Motor neuron (in vitro differentiated cells): ENCODE data around the gene GHRHR. TPM values are rescaled to one million over a fixed set of nuclear protein-coding genes. Genes with fewer than 3 reads are reported as not detected.

Source experiments
- ATAC-seq, 8 experiments: fragments of 200-7000 bp; cut with Tn5 transposase; replicated peaks in 6 of 8; 2 replicates each; pipeline ENCODE4 v1.8.0; 2021; ENCODE audit warnings: mild to moderate bottlenecking in 8 of 8, moderate library complexity in 8 of 8
- H3K27ac ChIP-seq, 2 donors: fragments of 250-450 bp; sonication (Bioruptor Pico); 2 replicates each; pipeline ENCODE4 v1.9.0; 2021; ENCODE audit warnings: antibody characterized with exemption in 2 of 2, mild to moderate bottlenecking in 2 of 2, moderate library complexity in 1 of 2
- H3K4me1 ChIP-seq, 2 donors: fragments of 250-450 bp; sonication (Bioruptor Pico); replicated peaks in 1 of 2; 2 replicates each; pipeline ENCODE4 v1.6.1; 2021; ENCODE audit warnings: antibody characterized with exemption in 2 of 2, mild to moderate bottlenecking in 2 of 2, moderate library complexity in 1 of 2
- H3K4me3 ChIP-seq, 5 donors: fragments of 250-450 bp; sonication (Bioruptor Pico); 2 replicates each; pipeline ENCODE4 v1.9.0; 2021; ENCODE audit warnings: antibody characterized with exemption in 5 of 5, mild to moderate bottlenecking in 5 of 5, moderate library complexity in 4 of 5
- WGBS, 10 experiments: fragments of 450-650 bp; shearing (Covaris generic); methylation state at CpG; one replicate each; pipeline ENCODE4 v1.0.0; 2022; 5-methylcytosine and 5-hydroxymethylcytosine counted together
- in situ Hi-C, 9 experiments: fragments of 400-800 bp; cut with MboI; loops; one replicate each; pipeline ENCODE4 v1.15.0; 2021; ENCODE audit warnings: low sequenced_read_pairs in 9 of 9, low pct_unique_long_range_greater_than_20kb in 2 of 9; ENCODE audit not compliant: unreplicated experiment in 9 of 9
- total RNA-seq, 8 experiments: library from RNA; unstranded; fragments of 300-600 nt; gene quantifications; 2 replicates each; pipeline versions ENCODE4 v1.2.3 to v1.2.4, GENCODE V29; 2022

Gene GHRHR
- total RNA-seq, 8 experiments from 2014 or later: 0.56 to 4.9 (median 1.6) TPM; not detected in 3

DNA sequence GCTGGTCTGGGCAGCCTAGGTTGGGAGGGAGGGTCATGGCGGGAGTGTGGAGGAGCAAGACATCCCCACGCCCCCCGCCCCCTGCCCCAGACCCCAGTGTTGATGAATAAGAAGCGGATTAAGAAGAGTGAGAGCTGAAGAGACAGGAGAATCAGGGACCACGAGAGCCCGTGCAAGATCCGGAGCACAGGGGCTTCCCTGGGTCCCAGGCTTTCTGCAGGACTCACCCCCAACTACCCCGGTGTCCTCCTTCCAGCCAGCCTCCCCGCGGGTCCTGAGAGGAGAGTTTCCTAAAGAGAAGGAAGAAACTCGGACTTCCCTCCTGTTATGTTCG is 20.1 kb downstream of the GHRHR start:
- Histone ChIP-seq H3K27ac (no peak overlapping the region), H3K4me3 (peak overlapping the region in 2 of 5 donors; percentile 14 to 15), H3K4me1 (peaks cover 31 to 41% of the 10 kb centered on the region in 2 donors)
- WGBS, 10 experiments: 0 to 64% (median 33%) methylated on average over 1 to 7 of the region's 12 CpGs; no CpG with 5 or more reads in 5 of the 10 experiments
- peak in 4 of 8 experiments; percentile 1 to 7 (median 2) for ATAC-seq
- in situ Hi-C loops: loop anchor here (5.0 to 25.0 kb wide), 6 partner anchors 128 to 653 kb away; no protein-coding TSS in a partner anchor

GRCh38 chr7:30984359-30985107 is 20.8 kb downstream of the GHRHR start:
- H3K27ac ChIP-seq: no peak overlapping the region
- WGBS, 10 experiments: 33 to 83% (median 67%) methylated on average over 1 to 10 of the region's 13 CpGs; no CpG with 5 or more reads in 3 of the 10 experiments
- H3K4me3 ChIP-seq: no peak overlapping the region
- peaks cover 37 to 48% of the 10 kb centered on the region in 2 donors for H3K4me1 ChIP-seq
- in situ Hi-C loops: loop anchor here (5.0 to 25.0 kb wide), 6 partner anchors 128 to 653 kb away; no protein-coding TSS in a partner anchor
- peak in 7 of 8 experiments; percentile 4 to 83 (median 23) for ATAC-seq

- ATAC-seq: no peak
- in situ Hi-C loops: loop anchor here in 7 of 9 experiments (10.0 to 25.0 kb wide), 5 partner anchors 127 to 652 kb away; no protein-coding TSS in a partner anchor
- H3K4me1 ChIP-seq: peaks cover 38 to 52% of the 10 kb centered on the region in 2 donors
- no peak overlapping the region for H3K4me3 ChIP-seq
- H3K27ac ChIP-seq: no peak overlapping the region
- WGBS, 10 experiments: 60 to 97% (median 89%) methylated on average over 1 to 7 of the region's 7 CpGs; no CpG with 5 or more reads in 2 of the 10 experiments
These were observed 22.0 kb downstream of the GHRHR start for GRCh38 chr7:30985756-30986155.

DNA sequence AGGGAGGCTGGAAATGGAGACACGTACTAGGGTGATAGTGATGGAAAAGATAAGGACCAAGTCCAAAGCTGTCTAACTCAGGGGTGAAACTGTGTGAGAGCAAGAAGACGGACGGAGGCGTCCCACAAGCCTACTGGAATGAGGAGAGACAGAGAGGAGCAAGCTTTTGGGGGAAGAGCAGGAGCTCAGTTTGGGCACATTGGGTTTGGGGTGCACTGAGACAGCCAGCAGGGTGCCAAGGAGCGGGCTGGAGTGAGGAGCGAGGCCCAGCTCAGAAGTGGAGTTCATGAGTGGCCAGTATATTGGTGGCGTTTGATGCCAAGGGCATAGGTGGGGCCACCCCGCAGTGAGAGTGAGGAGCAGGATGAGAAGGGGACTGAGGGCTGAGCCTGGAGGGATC is 22.6 kb downstream of the GHRHR start:
- H3K27ac ChIP-seq: no peak overlapping the region
- peaks cover 38 to 52% of the 10 kb centered on the region in 2 donors for H3K4me1 ChIP-seq
- in situ Hi-C loops: loop anchor here in 7 of 9 experiments (10.0 to 25.0 kb wide), 5 partner anchors 126 to 651 kb away; no protein-coding TSS in a partner anchor
- ATAC-seq: no peak
- WGBS, 10 experiments: 75 to 100% (median 90%) methylated on average over 1 to 7 of the region's 8 CpGs; no CpG with 5 or more reads in 2 of the 10 experiments
- no peak overlapping the region for H3K4me3 ChIP-seq

- Histone ChIP-seq H3K27ac (no peak overlapping the region), H3K4me1 (peaks cover 38 to 52% of the 10 kb centered on the region in 2 donors), H3K4me3 (no peak overlapping the region)
- in situ Hi-C loops: loop anchor here in 7 of 9 experiments (10.0 to 25.0 kb wide), 5 partner anchors 126 to 651 kb away; no protein-coding TSS in a partner anchor
- 50 to 80% (median 54%) methylated on average over 1 to 5 of the region's 16 CpGs; no CpG with 5 or more reads in 7 of the 10 experiments for WGBS, 10 experiments
- no peak for ATAC-seq
These were observed 23.0 kb downstream of the GHRHR start for GRCh38 chr7:30986738-30987137.

DNA sequence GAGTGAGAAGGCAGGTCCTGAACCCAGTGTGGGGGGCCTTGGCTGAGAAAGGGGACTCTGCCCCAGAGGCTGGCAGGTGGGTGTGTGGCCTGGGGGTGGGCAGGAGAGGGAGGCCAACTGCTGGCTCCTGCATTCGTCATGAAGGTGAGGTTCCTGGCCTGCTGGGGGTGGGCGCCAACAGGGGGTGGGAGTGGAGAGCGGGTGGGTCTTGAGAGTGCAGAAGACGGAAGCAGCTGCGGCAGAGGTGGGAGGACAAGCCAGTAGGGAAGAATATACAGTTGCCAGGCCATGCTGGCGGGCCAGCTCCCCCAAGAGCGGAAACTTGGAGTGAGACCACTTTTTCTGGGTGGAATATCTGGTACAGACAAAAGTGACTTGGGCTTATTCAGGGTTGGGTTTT is 23.4 kb downstream of the GHRHR start:
- Histone ChIP-seq H3K27ac (no peak overlapping the region), H3K4me1 (peaks cover 38 to 52% of the 10 kb centered on the region in 2 donors), H3K4me3 (no peak overlapping the region)
- in situ Hi-C loops: loop anchor here in 7 of 9 experiments (10.0 to 25.0 kb wide), 5 partner anchors 125 to 650 kb away; no protein-coding TSS in a partner anchor
- no peak for ATAC-seq
- 40% methylated on average over 1 of the region's 7 CpGs; no CpG with 5 or more reads in 9 of the 10 experiments for WGBS, 10 experiments

- Histone ChIP-seq H3K4me3 (no peak overlapping the region), H3K4me1 (peaks cover 38 to 52% of the 10 kb centered on the region in 2 donors), H3K27ac (peak overlapping the region; percentile 19 to 59)
- in situ Hi-C loops: loop anchor here in 7 of 9 experiments (10.0 to 25.0 kb wide), 5 partner anchors 124 to 649 kb away; no protein-coding TSS in a partner anchor
- WGBS, 10 experiments: 60% methylated on average over 1 of the region's 5 CpGs; no CpG with 5 or more reads in 9 of the 10 experiments
- no peak for ATAC-seq
These were observed 24.2 kb downstream of the GHRHR start for GRCh38 chr7:30987936-30988335.

DNA sequence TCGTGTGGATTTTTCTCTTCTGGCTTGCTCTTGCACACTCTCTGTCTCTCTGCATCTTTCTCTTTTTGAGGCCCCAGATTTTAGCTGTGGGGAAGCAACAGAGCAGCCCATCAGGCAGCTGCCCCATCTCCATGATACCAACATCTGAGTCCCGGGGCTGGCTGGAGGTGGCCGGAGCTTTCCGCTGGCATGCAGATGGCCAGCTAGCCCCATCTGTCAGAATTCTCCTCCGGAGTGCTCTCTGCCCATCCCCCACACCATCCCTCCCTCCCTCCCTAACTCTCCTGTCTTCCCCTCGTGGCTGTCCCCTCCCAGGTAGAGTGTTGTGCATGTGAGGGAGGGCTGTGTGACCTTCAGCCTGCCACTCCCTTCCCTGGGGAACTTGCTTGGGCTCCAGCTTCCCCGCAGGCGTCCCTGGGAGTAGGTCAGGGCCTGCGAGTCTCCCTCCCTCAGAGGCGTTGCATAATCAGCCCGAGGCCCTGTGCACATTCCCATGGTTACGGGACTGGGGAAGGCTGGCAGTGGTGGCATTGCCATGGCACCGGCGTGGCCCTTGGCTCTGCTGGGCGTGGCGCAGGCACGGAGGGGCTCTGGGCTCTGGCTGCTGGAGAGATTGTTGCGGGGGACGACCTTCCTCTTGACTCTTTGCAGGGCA is 24.7 kb downstream of the GHRHR start:
- Histone ChIP-seq H3K4me1 (peaks cover 38 to 49% of the 10 kb centered on the region in 2 donors), H3K4me3 (no peak overlapping the region), H3K27ac (peak overlapping the region; percentile 19 to 59)
- WGBS, 10 experiments: 0 to 83% (median 40%) methylated on average over 1 to 3 of the region's 19 CpGs; no CpG with 5 or more reads in 3 of the 10 experiments
- ATAC-seq: peak; percentile 47 to 90 (median 88)
- in situ Hi-C loops: loop anchor here in 7 of 9 experiments (10.0 to 25.0 kb wide), 5 partner anchors 124 to 649 kb away; no protein-coding TSS in a partner anchor

- Histone ChIP-seq H3K27ac (no peak overlapping the region), H3K4me1 (peaks cover 36 to 42% of the 10 kb centered on the region in 2 donors), H3K4me3 (no peak overlapping the region)
- WGBS, 10 experiments: 75 to 86% (median 80%) methylated on average over 1 to 3 of the region's 16 CpGs; no CpG with 5 or more reads in 7 of the 10 experiments
- peak in 3 of 8 experiments; percentile 7 to 13 (median 7) for ATAC-seq
- in situ Hi-C loops: loop anchor here in 7 of 9 experiments (10.0 to 25.0 kb wide), 5 partner anchors 123 to 648 kb away; no protein-coding TSS in a partner anchor
These were observed 25.5 kb downstream of the GHRHR start for GRCh38 chr7:30989008-30989823.

DNA sequence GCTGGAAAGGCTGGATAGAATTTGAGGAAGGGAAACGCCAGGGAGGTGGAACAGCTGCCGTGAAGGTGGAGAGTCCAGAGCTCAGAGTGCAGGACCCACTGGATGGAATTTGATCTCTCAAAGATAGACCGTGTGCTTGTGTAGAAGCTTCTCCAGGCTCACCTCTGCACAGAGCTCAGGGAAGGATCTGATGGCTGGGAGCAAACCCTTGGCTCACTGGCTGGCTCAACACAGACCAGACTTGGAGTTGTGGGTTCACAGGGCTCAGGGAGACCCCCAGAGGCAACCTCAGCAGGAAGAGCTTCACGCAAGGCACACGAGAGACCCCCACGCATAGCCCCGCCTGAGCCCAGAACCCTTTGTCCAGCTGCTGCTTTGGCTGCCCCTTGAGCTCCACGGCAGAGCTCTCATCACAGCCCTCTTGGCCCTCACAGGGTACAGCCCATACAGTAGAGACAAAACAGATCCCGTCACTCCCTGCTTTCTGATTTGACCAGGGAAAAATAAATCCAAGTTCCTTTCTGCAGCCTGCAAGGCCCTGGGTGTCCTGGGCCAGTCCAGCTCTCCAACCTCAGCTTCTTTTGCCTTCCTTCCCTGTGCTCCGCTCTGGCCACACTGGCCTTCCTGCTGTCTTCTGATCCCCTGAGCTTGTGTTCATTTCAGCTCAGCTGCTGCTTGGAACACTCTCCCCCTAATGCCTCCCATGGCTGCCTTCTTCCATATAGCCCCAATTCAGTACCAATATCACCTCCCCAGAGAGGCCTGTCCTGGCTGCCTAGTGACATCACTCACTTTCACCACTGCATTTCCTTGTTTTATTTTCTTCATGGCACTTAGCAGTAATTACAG is 26.3 kb downstream of the GHRHR start:
- H3K4me1 ChIP-seq: peaks cover 33 to 36% of the 10 kb centered on the region in 2 donors
- H3K27ac ChIP-seq: no peak overlapping the region
- in situ Hi-C loops: loop anchor here in 7 of 9 experiments (10.0 to 25.0 kb wide), 5 partner anchors 122 to 647 kb away; no protein-coding TSS in a partner anchor
- H3K4me3 ChIP-seq: no peak overlapping the region
- WGBS, 10 experiments: 67 to 100% (median 87%) methylated on average over 1 to 7 of the region's 10 CpGs; no CpG with 5 or more reads in 4 of the 10 experiments
- no peak for ATAC-seq

- no peak overlapping the region for H3K27ac ChIP-seq
- H3K4me1 ChIP-seq: peaks cover 33 to 35% of the 10 kb centered on the region in 2 donors
- no peak overlapping the region for H3K4me3 ChIP-seq
- no peak for ATAC-seq
- 35 to 97% (median 81%) methylated on average over 1 to 6 of the region's 6 CpGs for WGBS, 10 experiments
- in situ Hi-C loops: loop anchor here in 3 of 9 experiments (25.0 kb wide), 3 partner anchors 122 to 647 kb away; no protein-coding TSS in a partner anchor
These were observed 27.0 kb downstream of the GHRHR start for GRCh38 chr7:30990673-30991170.
